Ishikawa (cell line): ENCODE measurements around the gene LRRC8D.

Experiments used
- CREB1 ChIP-seq: IDR thresholded peaks from 2 replicates; pipeline ENCODE4 v1.6.1; 2012; ENCODE audit warnings: low read depth
- EP300 ChIP-seq: IDR thresholded peaks from 2 replicates; pipeline ENCODE4 v1.6.1; 2012; ENCODE audit warnings: borderline replicate concordance
- FOXM1 ChIP-seq: IDR thresholded peaks from 2 replicates; pipeline ENCODE4 v1.6.1; 2012; ENCODE audit warnings: low read depth, borderline replicate concordance
- NFIC ChIP-seq: IDR thresholded peaks from 2 replicates; pipeline ENCODE4 v1.6.1; 2012
- RAD21 ChIP-seq: IDR thresholded peaks from 2 replicates; pipeline ENCODE4 v1.6.1; 2012; ENCODE audit warnings: low read depth
- TAF1 ChIP-seq: IDR thresholded peaks from 2 replicates; pipeline ENCODE4 v1.6.1; 2012; ENCODE audit warnings: low read depth, mild to moderate bottlenecking
- TCF12 ChIP-seq: IDR thresholded peaks from 2 replicates; pipeline ENCODE4 v1.6.1; 2012; ENCODE audit warnings: low read depth
- TEAD4 ChIP-seq: IDR thresholded peaks from 2 replicates; pipeline ENCODE4 v1.6.1; 2012
- YY1 ChIP-seq: IDR thresholded peaks from 2 replicates; pipeline ENCODE4 v1.6.1; 2012; ENCODE audit warnings: low read depth
- TF ChIP-seq, protein P1 (sequence below): IDR thresholded peaks from 2 replicates; pipeline ENCODE4 v1.6.1; 2012
- TF ChIP-seq, protein P2 (sequence below): IDR thresholded peaks from 2 replicates; pipeline ENCODE4 v1.6.1; 2012; ENCODE audit warnings: low read depth, mild to moderate bottlenecking

DNA sequence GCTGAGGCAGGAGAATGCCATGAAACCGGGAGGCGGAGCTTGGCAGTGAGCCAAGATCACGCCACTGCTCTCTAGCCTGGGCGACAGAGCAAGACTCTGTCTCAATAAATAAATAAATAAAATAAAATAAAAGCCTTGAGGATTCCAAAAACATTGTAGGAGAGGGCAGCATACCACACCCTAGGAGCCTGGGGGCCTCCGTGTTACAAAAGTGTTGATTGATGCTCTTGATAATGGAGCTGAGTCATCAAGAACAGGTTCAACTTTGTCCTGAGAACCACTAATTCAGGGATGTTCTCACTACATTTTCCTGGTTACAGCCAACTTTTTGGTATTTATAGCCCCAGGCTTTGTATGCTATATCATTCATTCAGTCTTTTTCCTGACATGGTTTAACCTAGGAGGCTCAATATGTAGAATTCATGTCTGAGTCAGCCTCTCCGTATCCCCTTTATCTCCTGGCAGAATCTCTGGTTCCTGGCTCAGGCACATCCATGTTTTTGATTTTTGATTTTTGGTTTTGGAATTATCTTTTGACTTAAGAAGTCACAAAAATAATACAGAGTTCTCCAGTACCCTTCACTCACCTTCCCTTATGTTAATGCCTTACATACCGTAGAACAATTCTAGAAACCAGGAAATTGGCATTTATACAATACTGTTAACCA lies 69.4 kb downstream of the LRRC8D start:
- no peak for TF ChIP-seq YY1
- peak; percentile 69 for TF ChIP-seq NFIC
- TF ChIP-seq, protein P1, sequence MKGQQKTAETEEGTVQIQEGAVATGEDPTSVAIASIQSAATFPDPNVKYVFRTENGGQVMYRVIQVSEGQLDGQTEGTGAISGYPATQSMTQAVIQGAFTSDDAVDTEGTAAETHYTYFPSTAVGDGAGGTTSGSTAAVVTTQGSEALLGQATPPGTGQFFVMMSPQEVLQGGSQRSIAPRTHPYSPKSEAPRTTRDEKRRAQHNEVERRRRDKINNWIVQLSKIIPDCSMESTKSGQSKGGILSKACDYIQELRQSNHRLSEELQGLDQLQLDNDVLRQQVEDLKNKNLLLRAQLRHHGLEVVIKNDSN = no peak
- TF ChIP-seq EP300 = no peak
- no peak for TF ChIP-seq FOXM1
- TF ChIP-seq, protein P2, sequence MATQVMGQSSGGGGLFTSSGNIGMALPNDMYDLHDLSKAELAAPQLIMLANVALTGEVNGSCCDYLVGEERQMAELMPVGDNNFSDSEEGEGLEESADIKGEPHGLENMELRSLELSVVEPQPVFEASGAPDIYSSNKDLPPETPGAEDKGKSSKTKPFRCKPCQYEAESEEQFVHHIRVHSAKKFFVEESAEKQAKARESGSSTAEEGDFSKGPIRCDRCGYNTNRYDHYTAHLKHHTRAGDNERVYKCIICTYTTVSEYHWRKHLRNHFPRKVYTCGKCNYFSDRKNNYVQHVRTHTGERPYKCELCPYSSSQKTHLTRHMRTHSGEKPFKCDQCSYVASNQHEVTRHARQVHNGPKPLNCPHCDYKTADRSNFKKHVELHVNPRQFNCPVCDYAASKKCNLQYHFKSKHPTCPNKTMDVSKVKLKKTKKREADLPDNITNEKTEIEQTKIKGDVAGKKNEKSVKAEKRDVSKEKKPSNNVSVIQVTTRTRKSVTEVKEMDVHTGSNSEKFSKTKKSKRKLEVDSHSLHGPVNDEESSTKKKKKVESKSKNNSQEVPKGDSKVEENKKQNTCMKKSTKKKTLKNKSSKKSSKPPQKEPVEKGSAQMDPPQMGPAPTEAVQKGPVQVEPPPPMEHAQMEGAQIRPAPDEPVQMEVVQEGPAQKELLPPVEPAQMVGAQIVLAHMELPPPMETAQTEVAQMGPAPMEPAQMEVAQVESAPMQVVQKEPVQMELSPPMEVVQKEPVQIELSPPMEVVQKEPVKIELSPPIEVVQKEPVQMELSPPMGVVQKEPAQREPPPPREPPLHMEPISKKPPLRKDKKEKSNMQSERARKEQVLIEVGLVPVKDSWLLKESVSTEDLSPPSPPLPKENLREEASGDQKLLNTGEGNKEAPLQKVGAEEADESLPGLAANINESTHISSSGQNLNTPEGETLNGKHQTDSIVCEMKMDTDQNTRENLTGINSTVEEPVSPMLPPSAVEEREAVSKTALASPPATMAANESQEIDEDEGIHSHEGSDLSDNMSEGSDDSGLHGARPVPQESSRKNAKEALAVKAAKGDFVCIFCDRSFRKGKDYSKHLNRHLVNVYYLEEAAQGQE = no peak
- TF ChIP-seq CREB1 = no peak
- no peak for TF ChIP-seq TEAD4
- TF ChIP-seq TCF12 = no peak
- TF ChIP-seq TAF1 = no peak
- TF ChIP-seq RAD21 = no peak
